Measurements from ENCODE around the gene KLHDC3. TPM values are rescaled to one million over a fixed set of nuclear protein-coding genes. Genes with fewer than 3 reads are reported as not detected.
"Not testable (repeated sequence)": the region's sequence is repeated elsewhere in the genome, so short reads cannot be mapped to it uniquely, and the experiment has no call there.

KLHDC3 gene
- polyA plus RNA-seq, 1 donor = 227 TPM

DNA sequence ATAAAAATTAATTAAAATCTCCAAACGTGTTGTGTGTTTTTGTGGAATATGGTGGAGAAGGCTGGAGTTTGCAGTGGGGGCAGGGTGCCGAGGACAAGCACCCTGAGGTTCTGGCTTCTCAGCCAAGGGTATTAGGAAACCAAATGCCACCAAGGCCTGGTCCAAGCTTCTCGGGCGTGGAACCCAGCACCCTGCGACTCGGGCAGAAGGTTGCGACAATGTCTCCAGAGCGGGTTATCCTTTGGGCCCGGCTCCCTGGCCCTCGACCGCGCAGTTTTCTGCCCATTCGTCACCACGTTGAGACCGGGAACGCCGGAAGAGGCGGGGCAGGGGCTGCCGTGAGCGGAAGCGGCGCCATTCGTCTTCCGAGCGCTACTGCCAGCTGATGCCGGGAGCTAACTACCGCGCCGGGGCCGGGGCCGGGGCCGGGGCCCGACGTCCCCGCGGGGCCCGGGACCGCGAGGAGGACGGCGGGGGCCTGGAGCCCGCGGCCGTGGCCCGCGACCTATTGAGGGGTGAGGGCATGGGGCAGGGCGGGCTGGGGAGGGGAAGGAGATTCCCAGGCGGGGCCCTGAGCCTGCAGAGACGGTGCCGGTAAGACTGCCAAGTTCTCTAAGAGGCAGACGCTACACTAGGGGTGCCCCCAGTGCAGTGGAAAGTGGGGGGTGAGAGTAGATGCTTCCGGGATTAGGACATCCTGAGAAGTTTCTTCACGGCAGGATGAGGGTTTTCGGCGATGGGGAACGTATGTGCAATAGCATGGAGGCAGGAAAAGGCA lies 7.4 kb downstream of the KLHDC3 start, which contains the start of gene RRP36:
Gene RRP36 (plus strand): TSS at position 354 of the 778 bp plus-strand sequence. CDS start 32 bp downstream, at position 386.
- no peak for DNase-seq (ENCODE audit: low read depth)

DNA sequence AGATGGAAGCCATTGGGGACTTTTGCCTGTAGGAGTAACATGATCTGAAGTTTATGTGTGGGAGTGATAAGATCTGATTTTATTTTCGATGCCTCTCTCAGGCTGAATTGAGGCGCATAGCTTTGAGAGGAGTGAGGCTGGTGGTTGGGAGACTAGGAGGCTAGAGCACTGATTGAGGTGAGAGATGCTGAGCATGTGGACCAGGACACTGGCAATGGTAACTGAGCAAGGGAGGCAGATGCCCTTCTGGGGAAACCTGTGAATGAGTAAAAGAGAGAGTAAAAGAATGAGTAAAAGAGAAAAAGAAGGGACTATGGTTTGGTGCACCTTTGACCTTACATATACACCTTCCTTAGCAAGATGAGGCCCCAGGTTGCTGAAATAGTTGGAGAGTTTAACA lies 10.4 kb downstream of the KLHDC3 start:
- no peak for DNase-seq (ENCODE audit: low read depth)

DNA sequence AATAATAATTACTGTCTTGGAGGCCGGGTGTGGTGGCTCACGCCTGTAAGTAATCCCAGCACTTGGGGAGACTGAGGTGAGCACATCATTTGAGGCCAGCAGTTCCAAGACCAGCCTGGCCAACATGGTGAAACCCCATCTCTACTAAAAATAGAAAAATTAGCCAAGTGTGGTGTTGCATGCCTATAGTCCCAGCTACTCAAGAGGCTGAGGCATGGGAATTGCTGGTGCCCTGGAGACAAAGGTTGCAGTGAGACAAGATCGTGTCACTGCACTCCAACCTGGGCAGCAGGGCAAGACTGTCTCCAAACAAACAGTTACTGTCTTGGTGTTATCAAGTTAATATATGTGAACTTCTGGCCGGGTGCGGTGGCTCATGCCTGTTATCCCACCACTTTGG lies 12.3 kb downstream of the KLHDC3 start:
- DNase-seq (ENCODE audit: low read depth) = no peak

DNA sequence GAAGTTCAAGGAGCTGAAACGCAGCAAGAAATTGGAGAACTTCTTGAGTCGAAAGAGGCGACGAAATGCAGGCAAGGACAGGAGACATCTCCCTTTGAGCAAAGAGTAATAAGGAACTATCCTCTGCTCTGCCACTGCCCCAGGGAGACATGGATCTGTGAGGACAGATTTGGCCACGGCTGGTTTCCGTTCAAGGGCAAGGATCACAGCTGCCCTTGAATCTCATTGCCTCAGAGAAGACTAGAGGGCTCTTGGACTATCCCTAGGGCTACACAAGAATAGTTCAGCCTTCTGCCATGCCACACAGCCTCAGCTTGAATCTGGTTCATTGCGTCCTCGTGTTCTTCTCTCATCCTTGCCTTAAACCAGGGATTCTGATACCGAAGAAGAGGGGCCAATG lies 15.1 kb downstream of the KLHDC3 start:
- DNase-seq (ENCODE audit: low read depth) = no peak

DNA sequence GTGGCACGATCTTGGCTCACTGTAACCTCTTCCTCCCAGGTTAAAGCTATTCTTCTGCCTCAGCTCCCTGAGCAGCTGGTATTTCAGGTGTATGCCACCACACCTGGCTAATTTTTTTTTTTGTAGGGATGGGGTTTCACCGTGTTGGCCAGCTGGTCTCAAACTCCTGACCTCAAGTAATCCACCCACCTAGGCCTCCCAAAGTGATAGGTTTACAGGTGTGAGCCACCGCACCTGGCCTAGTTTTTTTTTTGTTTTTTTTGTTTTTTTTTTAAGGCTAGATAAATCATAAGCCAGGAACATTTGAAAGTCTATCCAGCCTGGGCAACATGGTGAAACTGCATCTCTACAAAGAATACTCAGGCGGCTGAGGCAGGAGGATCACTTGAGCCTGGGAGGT lies 18.3 kb downstream of the KLHDC3 start:
- no peak for DNase-seq (ENCODE audit: low read depth)

DNA sequence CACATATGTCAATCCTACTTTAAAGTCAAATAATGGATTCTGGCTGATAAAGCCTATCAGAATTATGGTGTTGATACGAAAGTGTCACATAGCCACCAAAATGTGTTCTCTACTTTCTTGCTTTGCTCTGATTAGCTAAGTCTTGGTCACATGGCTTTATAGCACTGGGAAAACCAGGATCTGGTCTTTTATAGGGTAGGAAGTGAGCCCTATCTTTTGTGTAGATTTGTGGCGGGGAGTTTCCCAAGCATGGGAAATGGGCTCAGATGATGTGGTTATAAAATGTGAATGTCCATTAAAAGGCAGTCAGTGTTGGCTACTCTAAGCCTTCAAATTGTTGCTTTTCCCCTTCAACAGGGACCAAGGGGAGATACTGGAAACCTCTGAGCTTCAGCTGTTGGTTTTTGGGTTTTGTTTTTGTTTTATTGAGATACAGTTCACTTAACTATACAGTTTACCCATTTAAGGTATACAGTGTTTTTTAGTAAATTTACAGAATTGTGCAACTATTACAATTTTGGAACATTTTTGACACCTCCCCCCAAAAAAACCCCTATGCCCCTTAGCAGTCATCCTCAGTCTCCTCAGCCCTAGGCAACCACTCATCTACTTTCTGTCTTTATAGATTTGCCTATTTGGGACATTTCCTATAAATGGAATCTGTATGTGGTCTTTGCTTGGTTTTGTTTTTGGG lies 19.6 kb downstream of the KLHDC3 start:
- DNase-seq (ENCODE audit: low read depth) = no peak

DNA sequence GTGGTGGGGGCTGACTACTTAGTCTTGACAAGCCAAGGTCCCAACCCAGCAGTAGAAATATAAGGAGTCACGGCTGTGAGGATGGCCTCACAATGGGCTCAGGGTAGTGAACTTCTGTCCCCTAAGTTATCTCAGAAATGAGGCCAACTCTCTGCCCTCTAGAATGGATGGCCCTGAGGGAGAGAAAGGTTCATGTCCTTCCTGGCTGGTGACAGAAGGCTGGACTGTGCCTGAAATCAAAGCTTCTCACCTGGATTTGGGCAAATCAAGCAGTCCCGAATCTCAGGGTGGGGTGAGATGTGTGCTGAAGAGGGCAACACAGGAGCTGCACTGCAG lies 20.1 kb downstream of the KLHDC3 start:
- no peak for DNase-seq (ENCODE audit: low read depth)

DNA sequence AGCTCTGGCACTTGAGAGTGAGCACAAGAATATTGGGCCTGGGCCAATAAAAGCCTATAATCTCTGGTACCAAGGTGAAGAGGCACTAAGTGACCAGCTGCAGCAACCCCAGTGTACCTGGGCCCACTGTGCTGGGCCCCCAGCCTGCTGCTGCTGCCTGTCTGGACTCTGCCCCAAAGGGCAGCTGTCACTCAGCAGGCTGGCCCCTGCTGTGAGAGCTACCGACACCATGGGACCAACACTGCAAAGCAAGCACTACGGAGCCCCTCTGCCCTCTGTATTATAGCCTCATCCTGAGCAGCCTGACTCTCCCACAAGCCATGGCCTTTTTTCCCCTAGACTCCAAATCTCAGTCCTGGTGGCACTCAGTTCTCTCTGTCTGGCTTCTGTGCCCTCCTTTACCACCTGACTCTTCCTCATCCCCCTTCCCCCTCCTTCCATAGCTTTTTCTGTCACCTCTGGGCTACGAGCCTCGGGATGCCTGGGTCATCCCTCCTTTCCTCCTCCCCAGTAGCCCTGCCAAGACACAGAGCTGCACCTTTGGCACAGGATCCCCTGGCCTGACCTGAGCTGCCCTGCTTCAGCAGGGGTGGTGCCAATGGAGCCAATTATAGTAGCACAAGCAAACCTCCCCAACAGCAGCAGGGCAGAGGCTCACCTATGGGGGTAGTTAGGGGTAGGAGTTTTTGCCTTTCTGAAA lies 21.6 kb downstream of the KLHDC3 start:
- no peak for DNase-seq (ENCODE audit: low read depth)

DNA sequence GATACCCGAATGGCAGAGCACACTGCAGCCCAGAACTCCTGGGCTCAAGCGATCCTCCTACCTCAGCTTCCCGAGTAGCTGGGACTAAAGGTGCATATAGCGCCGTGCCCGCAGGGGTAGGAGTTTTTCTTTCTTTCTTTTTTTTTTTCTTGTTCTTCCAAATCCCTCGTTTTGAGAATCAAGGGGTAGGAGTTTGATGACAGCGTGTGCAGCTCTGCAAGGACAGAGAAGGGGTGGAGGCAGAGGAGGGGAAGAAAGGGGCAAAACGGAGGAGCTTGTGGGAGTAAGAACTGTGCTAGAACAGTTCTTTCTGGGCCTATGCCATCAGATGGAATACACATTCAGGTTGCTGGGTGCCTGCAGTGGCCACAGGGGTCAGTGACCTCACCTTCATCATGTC lies 22.7 kb downstream of the KLHDC3 start:
- DNase-seq (ENCODE audit: low read depth) = no peak

DNA sequence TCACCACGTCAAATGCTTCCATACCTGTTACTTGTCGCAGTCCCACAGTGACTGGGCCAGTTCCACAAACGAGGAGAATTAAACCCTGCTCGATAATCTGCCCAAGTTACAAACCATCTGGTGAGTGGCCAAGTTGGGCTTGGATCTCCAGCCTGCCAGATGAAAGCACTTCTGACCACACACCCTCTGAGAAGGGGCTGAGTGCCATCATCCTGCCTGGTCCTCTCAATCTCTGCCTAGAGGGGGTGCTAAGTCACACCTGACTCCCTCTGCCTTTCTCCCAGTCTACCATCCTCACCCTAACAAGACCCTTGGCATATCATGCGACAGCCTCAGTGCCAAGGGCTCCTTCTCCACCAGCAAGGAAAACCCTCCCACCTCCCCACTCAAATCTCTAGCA lies 23.1 kb downstream of the KLHDC3 start:
- no peak for DNase-seq (ENCODE audit: low read depth)

DNA sequence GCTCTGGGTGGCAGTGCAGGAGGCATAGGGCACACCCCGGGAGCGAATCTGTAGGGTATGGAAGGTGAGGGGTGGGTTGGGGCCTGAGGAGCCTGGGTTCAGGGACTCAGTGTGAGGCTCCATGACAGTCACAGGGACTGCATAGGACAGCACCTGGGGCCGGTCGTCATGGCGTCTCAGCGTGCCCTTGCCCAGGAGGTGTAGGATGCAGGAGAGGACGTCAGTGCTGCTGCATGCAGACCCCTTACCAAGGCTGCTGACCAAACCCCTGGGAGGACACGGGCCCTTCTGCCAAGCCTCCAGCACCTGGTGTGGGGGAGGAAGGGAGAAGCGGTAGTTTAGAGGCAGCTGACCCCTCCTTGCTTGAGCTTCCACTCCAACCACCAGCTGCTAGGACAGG lies 23.7 kb downstream of the KLHDC3 start:
- DNase-seq (ENCODE audit: low read depth) = no peak

DNA sequence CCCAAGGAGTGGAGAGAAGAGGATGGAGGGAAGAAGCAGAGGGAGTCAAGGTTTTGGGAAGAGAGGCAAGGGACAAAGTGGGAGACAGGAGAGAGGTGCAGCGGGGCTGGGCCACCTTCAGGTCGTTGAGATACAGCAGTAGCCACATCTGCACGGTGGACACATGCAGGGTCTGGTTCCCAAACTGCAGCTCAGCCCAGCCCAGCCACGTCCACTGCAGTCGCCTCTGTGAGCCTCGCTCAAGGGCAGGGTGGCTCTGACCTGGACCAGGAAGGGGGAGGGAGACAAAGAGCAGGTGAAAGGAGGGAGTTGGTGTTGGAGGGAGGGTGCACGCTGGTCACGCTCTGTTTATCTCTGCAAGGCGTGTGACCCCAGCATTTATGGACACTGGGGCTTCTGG lies 24.7 kb downstream of the KLHDC3 start:
- DNase-seq (ENCODE audit: low read depth) = no peak

DNA sequence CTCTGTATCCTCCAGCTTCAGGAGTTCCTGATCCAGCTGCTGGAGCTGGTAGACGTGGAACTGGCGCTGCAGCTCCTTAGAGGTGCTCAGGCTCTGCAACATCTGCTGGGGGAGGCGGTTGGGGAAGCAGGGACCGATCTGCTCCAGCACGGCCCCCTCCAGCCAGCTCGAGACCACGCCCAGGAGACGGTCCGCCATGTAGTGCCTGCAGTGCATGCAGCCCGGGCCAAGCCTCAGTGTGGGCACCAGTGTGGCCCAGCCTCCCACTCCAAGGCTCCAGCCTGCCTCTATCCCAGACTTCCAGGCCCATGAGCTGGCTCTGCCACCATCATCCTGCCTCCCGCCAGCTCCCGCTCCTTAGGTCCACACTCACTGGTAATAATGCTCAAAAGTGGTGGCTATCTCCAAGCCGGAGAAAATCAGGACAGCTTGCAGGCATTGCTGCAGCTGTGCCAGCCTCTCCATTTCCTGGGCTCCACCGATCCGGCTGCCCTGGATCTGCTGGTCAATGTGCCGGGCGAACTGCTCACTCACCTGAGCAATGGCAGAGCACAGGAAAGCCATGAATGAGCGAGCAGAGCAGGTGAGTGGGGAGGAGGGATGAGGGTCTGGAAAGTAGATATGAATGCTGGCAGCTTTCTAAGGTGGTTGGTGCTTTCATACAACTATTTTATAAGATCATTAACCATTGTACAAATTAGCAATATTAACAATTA lies 26.7 kb downstream of the KLHDC3 start:
- no peak for DNase-seq (ENCODE audit: low read depth)

DNA sequence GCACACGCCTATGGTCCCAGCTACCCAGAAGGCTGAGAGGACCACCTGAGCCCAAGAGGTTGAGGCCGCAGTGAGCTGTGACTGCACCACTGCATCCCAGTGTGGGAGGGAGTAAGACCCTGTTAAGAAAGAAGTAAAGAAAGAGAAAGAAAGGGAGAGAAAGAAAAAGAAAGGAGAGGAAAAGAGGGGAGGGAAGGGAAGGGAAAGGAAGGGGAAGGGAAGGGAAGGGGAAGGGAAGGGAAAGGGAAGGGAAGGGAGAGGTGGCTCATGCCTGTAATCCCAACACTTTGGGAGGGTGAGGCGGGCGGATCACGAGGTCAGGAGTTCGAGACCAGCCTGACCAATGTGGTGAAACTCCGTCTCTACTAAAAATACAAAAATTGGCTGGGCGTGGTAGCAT lies 27.4 kb downstream of the KLHDC3 start:
- DNase-seq (ENCODE audit: low read depth) = not testable (repeated sequence)

DNA sequence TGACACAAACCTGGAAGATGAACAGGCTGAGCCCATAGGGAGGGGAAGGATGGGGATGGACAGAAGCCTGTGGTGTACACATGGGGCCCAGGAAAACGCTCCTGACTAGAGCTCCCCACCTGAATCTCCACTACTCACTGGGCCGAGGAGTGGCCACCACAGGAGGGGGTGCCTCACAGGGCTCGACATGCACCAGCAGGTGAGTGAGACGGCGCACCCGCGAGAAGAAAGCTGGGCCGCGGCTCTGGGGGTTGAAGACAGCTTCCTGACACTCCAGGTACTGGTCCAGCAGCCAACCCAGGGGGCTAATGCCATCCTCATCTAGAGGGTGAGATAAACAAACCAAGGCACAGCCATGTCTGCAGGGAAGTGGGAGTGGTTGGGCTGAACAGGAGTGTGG lies 29.3 kb downstream of the KLHDC3 start:
- no peak for DNase-seq (ENCODE audit: low read depth)

DNA sequence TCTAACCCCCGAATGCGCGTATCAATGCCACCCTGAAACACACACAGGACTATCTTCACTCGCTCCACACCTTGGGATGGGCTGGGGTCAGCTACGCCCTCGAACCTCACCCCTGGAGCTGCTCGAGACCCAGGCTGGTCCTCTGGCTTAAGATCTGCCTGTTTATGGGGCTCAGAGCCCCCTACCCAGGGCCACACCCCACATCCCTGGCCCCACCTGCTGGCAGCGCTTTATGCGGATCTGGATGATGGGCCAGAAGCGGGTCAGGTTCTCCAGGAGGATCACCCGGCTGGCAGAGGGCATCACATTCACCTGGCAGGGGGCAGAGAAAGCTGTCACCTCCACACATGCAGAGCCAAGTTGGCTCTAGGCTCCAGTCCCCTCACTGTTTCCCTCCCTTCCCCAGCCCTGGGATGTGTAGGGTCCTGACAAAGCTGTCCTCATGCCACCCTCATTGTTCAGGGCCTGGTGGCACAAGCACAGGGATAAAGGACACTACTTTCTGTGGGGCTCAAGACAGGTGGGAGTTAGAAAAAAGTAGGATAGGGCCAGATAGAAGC lies 31.4 kb downstream of the KLHDC3 start:
- DNase-seq (ENCODE audit: low read depth) = no peak

DNA sequence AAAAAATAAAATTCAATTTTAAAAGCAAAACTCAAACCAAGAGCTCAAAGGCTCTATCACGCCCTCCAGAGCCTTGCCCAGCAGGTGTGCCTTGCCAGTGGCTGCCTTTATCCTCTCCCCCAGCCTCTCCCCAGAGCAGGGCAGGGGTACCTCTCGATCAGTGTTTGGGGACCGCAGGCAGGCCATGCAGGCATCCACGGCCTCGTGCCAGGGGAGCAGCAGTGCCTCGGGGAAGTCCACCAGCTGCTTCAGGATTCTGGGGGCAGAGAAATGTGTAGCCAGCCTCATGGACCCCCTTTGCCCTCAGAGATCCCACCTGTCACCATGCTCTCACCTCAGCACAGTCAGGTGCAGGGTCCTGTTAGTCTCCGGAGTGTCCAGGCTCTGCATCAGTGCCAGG lies 33.9 kb downstream of the KLHDC3 start:
- DNase-seq (ENCODE audit: low read depth) = no peak

DNA sequence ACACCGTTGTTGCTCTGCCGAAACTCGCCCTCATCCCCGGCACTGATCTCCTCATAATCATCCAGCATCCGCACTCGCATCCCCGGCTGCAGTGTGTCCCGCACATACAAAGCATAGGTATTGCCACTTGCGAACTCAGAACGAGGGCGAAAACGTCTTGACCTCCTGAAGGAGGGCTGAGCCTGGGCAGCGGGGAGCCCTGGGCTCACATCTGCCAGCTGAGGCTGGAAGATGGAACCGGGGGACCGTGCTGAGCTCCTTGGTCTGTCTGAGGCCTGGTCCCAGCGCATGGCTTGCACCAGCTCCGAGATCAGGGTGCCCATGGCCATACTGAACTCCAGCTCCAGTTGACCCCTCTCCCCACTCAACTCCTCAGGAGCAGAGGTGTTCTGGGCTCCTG lies 36.9 kb downstream of the KLHDC3 start:
- no peak for DNase-seq (ENCODE audit: low read depth)

DNA sequence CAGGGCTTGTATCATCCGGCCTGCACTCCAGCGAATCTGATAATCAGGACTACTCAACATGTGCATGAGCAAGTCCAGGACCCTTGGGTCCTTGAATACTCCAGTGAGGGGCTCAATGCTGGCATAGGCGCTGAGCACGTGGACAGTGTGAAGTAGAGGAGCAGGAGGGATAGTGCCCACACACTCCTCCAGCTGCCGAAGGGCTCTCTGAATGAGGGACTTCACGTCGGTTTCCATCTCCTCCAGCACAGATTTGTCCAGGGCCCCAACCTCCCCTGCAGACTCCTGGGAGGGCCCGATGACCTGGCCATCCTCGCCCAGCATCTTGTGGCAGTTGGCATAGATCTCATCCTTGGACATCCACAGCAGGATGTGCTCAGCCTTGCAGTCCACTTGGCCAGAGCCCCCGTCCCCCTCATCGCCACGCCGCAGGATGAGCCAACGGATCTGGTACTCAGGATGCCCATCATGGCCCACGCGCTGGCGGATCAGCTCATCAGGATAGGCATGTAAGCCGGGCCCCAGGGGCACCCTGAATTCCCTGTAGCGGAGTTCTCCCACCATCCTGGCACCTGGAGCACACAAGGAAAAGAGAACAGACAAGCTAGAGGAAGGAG lies 38.3 kb downstream of the KLHDC3 start:
- no peak for DNase-seq (ENCODE audit: low read depth)

DNA sequence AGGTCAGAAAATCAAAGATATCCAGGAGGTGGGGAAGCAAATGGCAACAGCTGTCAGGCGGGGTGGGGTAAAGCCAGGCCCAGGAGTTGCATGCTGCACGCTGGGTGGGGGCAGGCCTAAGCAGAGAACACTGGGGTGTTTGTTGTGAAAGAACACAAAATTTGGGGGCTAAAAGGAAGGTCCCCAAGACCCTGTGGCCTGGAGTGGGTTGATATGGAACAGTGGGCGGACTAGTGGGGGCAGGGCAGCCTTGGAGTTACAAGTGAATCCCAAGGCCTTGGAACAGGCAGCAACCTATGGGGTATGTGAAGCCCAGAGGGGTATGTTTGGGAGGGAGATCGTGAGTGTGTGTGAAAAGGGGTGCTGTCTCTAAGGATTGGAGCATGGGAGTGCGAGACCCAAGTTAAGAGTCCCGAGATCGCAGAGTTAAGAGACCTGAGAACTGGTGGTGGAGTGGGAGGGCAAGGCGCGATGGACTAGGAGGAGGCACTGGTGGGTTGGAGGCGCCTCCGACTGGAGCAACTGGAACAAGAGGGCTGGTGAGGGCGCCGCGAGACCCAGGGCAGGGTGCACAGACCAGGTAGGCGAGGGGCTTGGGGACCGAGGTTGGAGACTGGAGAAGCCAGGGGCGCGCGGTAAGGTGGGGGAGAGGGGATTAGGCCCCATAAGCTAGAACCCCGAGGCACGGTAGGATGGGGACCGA lies 38.9 kb downstream of the KLHDC3 start:
- DNase-seq (ENCODE audit: low read depth) = no peak
